GM15510 (cell line): ENCODE data around the gene GGTA1.

Experiments used
- POLR2A ChIP-seq: IDR thresholded peaks from 3 replicates; pipeline ENCODE4 v1.6.1; 2011; ENCODE audit warnings: borderline replicate concordance; ENCODE audit not compliant: insufficient read length; ENCODE audit errors: extremely low read depth

GGTA1 gene

GRCh38 chr9:121452085-121452484 lies 47.6 kb downstream of the GGTA1 start:
- TF ChIP-seq POLR2A, result no peak

- no peak for TF ChIP-seq POLR2A
Measured at GRCh38 chr9:121451586-121451985, 48.1 kb downstream of the GGTA1 start.

GRCh38 chr9:121450241-121450640 lies 49.4 kb downstream of the GGTA1 start:
- TF ChIP-seq POLR2A, result no peak

GRCh38 chr9:121449786-121450185 lies 49.9 kb downstream of the GGTA1 start:
- TF ChIP-seq POLR2A, result no peak

GRCh38 chr9:121447321-121447834 lies 52.3 kb downstream of the GGTA1 start:
- no peak for TF ChIP-seq POLR2A

GRCh38 chr9:121445986-121446385 lies 53.7 kb downstream of the GGTA1 start:
- TF ChIP-seq POLR2A, result no peak

GRCh38 chr9:121443981-121444380 lies 55.7 kb downstream of the GGTA1 start:
- no peak for TF ChIP-seq POLR2A

GRCh38 chr9:121441165-121441564 lies 58.5 kb downstream of the GGTA1 start:
- no peak for TF ChIP-seq POLR2A

- no peak for TF ChIP-seq POLR2A
Measured at GRCh38 chr9:121439711-121440664, 59.7 kb downstream of the GGTA1 start.

- TF ChIP-seq POLR2A, result no peak
Measured at GRCh38 chr9:121439016-121439415, 60.6 kb downstream of the GGTA1 start.

- TF ChIP-seq POLR2A, result no peak
Measured at GRCh38 chr9:121437891-121438290, 61.8 kb downstream of the GGTA1 start.

GRCh38 chr9:121434969-121435368 lies 64.7 kb downstream of the GGTA1 start:
- TF ChIP-seq POLR2A, result no peak

GRCh38 chr9:121427899-121428298 lies 71.7 kb downstream of the GGTA1 start:
- TF ChIP-seq POLR2A, result no peak

- TF ChIP-seq POLR2A, result no peak
Measured at GRCh38 chr9:121424024-121424432, 75.6 kb downstream of the GGTA1 start.

- TF ChIP-seq POLR2A, result no peak
Measured at GRCh38 chr9:121411993-121412392, 87.7 kb downstream of the GGTA1 start.

- no peak for TF ChIP-seq POLR2A
Measured at GRCh38 chr9:121405899-121406298, 93.7 kb downstream of the GGTA1 start.
